Lower leg skin (tissue), 3 donors: ENCODE results near the gene GLIPR2.

Experiments
- POLR2A ChIP-seq, 2 donors: fragments of 450-650 bp; IDR thresholded peaks; one replicate each; pipeline ENCODE4 v1.6.1; 2016 to 2017; ENCODE audit warnings: antibody characterized with exemption in 2 of 2, mild to moderate bottlenecking in 1 of 2, moderate library complexity in 1 of 2
- TF ChIP-seq, protein P1 (sequence below), 3 donors: fragments of 450-650 bp; IDR thresholded peaks; one replicate each; pipeline ENCODE4 v1.5.1; 2016; ENCODE audit warnings: antibody characterized with exemption in 3 of 3, mild to moderate bottlenecking in 3 of 3, moderate library complexity in 2 of 3

- TF ChIP-seq POLR2A (IDR thresholded peaks at IDR 0.05), result no peak
- TF ChIP-seq, protein P1, sequence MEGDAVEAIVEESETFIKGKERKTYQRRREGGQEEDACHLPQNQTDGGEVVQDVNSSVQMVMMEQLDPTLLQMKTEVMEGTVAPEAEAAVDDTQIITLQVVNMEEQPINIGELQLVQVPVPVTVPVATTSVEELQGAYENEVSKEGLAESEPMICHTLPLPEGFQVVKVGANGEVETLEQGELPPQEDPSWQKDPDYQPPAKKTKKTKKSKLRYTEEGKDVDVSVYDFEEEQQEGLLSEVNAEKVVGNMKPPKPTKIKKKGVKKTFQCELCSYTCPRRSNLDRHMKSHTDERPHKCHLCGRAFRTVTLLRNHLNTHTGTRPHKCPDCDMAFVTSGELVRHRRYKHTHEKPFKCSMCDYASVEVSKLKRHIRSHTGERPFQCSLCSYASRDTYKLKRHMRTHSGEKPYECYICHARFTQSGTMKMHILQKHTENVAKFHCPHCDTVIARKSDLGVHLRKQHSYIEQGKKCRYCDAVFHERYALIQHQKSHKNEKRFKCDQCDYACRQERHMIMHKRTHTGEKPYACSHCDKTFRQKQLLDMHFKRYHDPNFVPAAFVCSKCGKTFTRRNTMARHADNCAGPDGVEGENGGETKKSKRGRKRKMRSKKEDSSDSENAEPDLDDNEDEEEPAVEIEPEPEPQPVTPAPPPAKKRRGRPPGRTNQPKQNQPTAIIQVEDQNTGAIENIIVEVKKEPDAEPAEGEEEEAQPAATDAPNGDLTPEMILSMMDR (IDR thresholded peaks at IDR 0.05), result no peak
These were observed 54.1 kb downstream of the GLIPR2 start, which contains the start of gene CLTA for GRCh38 chr9:36190388-36191289.
